ENCODE results near the gene SATB2. TPM values are rescaled to one million over a fixed set of nuclear protein-coding genes. Genes with fewer than 3 reads are reported as not detected.

The SATB2 gene
- total and polyA plus RNA-seq, 2 donors (not counting 1 experiment from before 2014, with no cell fraction given), result 3.8 to 28.1 TPM

- TF ChIP-seq EZH2 (IDR thresholded peaks at IDR 0.05; ENCODE audit: low read length, missing control alignments) (no peak), CTCF (conservative IDR thresholded peaks at IDR 0.05 in 1 of 2, IDR thresholded peaks at IDR 0.05 in 1 of 2; ENCODE audit: low read depth in 1 of 2, low read length in 2 of 2) (peak; percentile 89)
- Histone ChIP-seq H3K27me3 (ENCODE audit: control insufficient read depth, insufficient read depth, low read length) (no peaks in the 10 kb centered on the region), H3K4me3 (replicated peaks in 1 of 4; ENCODE audit: control extremely low read depth in 1 of 4, insufficient read depth in 1 of 4, low read depth in 3 of 4, low read length in 4 of 4) (no peak overlapping the region), H4K20me1 (ENCODE audit: control insufficient read depth, extremely low read depth, insufficient read depth, low read length) (no peaks in the 10 kb centered on the region), H3K4me2 (ENCODE audit: extremely low read depth, insufficient read depth, low read length) (no peak overlapping the region), H3K4me1 (ENCODE audit: control insufficient read depth, extremely low read depth, insufficient read depth, low read length) (no peaks in the 10 kb centered on the region), H3K79me2 (ENCODE audit: control insufficient read depth, insufficient read depth, low read length) (no peaks in the 10 kb centered on the region), H3K9ac (ENCODE audit: insufficient read depth, low read length) (no peak overlapping the region), H3K36me3 (ENCODE audit: control insufficient read depth, insufficient read depth, low read length) (no peaks in the 10 kb centered on the region), H2AFZ (ENCODE audit: low read length) (no peak overlapping the region), H3K9me3 (ENCODE audit: control insufficient read depth, insufficient read depth, low read depth, low read length) (no peaks in the 10 kb centered on the region), H3K27ac (ENCODE audit: insufficient read depth, low read length) (no peak overlapping the region)
- peak; percentile 32 to 67 for DNase-seq (ENCODE audit: low read depth in 2 of 2)
Measured at GRCh38 chr2:199488772-199489400, 31.1 kb upstream of the SATB2 start.

- DNase-seq (ENCODE audit: low read depth in 2 of 2), result peak; percentile 54 to 61
- Histone ChIP-seq H3K9ac (ENCODE audit: insufficient read depth, low read length) (no peak overlapping the region), H3K36me3 (ENCODE audit: control insufficient read depth, insufficient read depth, low read length) (no peaks in the 10 kb centered on the region), H3K4me1 (ENCODE audit: control insufficient read depth, extremely low read depth, insufficient read depth, low read length) (no peaks in the 10 kb centered on the region), H4K20me1 (ENCODE audit: control insufficient read depth, extremely low read depth, insufficient read depth, low read length) (no peaks in the 10 kb centered on the region), H3K4me3 (replicated peaks in 1 of 4; ENCODE audit: control extremely low read depth in 1 of 4, insufficient read depth in 1 of 4, low read depth in 3 of 4, low read length in 4 of 4) (no peak overlapping the region), H3K79me2 (ENCODE audit: control insufficient read depth, insufficient read depth, low read length) (no peaks in the 10 kb centered on the region), H3K27me3 (ENCODE audit: control insufficient read depth, insufficient read depth, low read length) (no peaks in the 10 kb centered on the region), H2AFZ (ENCODE audit: low read length) (no peak overlapping the region), H3K4me2 (ENCODE audit: extremely low read depth, insufficient read depth, low read length) (no peak overlapping the region), H3K9me3 (ENCODE audit: control insufficient read depth, insufficient read depth, low read depth, low read length) (no peaks in the 10 kb centered on the region), H3K27ac (ENCODE audit: insufficient read depth, low read length) (no peak overlapping the region)
- TF ChIP-seq EZH2 (IDR thresholded peaks at IDR 0.05; ENCODE audit: low read length, missing control alignments) (no peak), CTCF (conservative IDR thresholded peaks at IDR 0.05 in 1 of 2, IDR thresholded peaks at IDR 0.05 in 1 of 2; ENCODE audit: low read depth in 1 of 2, low read length in 2 of 2) (peak; percentile 68 to 85)
Measured at GRCh38 chr2:199485732-199486335, 28.1 kb upstream of the SATB2 start.

DNA sequence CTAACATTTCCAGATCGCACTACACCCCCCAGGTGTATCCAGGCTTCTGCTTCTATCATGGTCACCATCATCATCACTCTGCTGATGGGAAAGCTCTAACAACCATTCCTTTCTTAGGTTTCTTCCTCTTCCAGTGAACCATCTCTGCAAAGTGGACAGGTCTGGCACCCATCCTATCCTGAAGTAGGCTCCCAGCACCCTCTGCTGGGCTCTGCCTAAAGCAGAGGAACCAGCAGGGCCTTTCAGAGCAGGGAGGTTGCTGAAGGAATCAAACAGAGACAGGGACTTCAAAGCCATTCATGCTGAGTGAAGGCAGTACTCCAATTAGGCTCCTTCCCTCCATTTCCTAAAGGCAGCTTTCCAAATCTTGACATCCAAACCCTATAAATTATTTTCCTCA is 27.2 kb upstream of the SATB2 start:
- Histone ChIP-seq H2AFZ (ENCODE audit: low read length) (no peak overlapping the region), H3K4me2 (ENCODE audit: extremely low read depth, insufficient read depth, low read length) (no peak overlapping the region), H3K27ac (ENCODE audit: insufficient read depth, low read length) (no peak overlapping the region), H3K79me2 (ENCODE audit: control insufficient read depth, insufficient read depth, low read length) (no peaks in the 10 kb centered on the region), H3K27me3 (ENCODE audit: control insufficient read depth, insufficient read depth, low read length) (no peaks in the 10 kb centered on the region), H3K36me3 (ENCODE audit: control insufficient read depth, insufficient read depth, low read length) (no peaks in the 10 kb centered on the region), H3K4me3 (replicated peaks in 1 of 4; ENCODE audit: control extremely low read depth in 1 of 4, insufficient read depth in 1 of 4, low read depth in 3 of 4, low read length in 4 of 4) (no peak overlapping the region), H3K9me3 (ENCODE audit: control insufficient read depth, insufficient read depth, low read depth, low read length) (no peaks in the 10 kb centered on the region), H4K20me1 (ENCODE audit: control insufficient read depth, extremely low read depth, insufficient read depth, low read length) (no peaks in the 10 kb centered on the region), H3K4me1 (ENCODE audit: control insufficient read depth, extremely low read depth, insufficient read depth, low read length) (no peaks in the 10 kb centered on the region), H3K9ac (ENCODE audit: insufficient read depth, low read length) (no peak overlapping the region)
- DNase-seq (ENCODE audit: low read depth in 2 of 2), result no peak
- no peak for TF ChIP-seq EZH2 (IDR thresholded peaks at IDR 0.05; ENCODE audit: low read length, missing control alignments)
- TF ChIP-seq CTCF (conservative IDR thresholded peaks at IDR 0.05 in 1 of 2, IDR thresholded peaks at IDR 0.05 in 1 of 2; ENCODE audit: low read depth in 1 of 2, low read length in 2 of 2), result peak in 1 of 2 donors; percentile 26

All from fibroblast of lung (primary cell).